Keratinocyte (primary cell): Measurements from ENCODE around the gene SPATA24. TPM values are rescaled to one million over a fixed set of nuclear protein-coding genes. Genes with fewer than 3 reads are reported as not detected.
A peak's percentile ranks its signal among the peaks of the same experiment; 100 is the strongest.

Experiments used
- DNase-seq: peaks from one replicate; pipeline ENCODE4 v3.0.0-alpha.2; 2011; ENCODE audit warnings: low read depth, missing footprints, low spot score
- FAIRE-seq: peaks from 2 replicates; lab custom pipeline; 2011; peaks lifted over from hg19 to GRCh38; lab: Jason Lieb, UNC
- H2AFZ ChIP-seq: 2 replicates; pipeline ENCODE4 v1.6.0; 2012; ENCODE audit warnings: low read length, control low read depth, inconsistent platforms; ENCODE audit not compliant: control insufficient read depth
- H3K27ac ChIP-seq: 2 replicates; pipeline ENCODE4 v1.5.1; 2011; ENCODE audit warnings: low read length; ENCODE audit not compliant: control insufficient read depth, insufficient read depth
- H3K27me3 ChIP-seq: 3 replicates; pipeline ENCODE4 v1.6.0; 2011; ENCODE audit warnings: low read length; ENCODE audit not compliant: control insufficient read depth, insufficient read depth; ENCODE audit errors: extremely low read depth
- H3K36me3 ChIP-seq, 2 experiments: 2 replicates in 1 of 2; 3 replicates in 1 of 2; pipeline ENCODE4 v1.5.1; 2011; ENCODE audit warnings: low read length in 2 of 2, mild to moderate bottlenecking in 1 of 2; ENCODE audit not compliant: control insufficient read depth in 2 of 2, insufficient read depth in 2 of 2; ENCODE audit errors: extremely low read depth in 1 of 2
- H3K4me1 ChIP-seq: 3 replicates; pipeline ENCODE4 v1.5.1; 2011; ENCODE audit warnings: low read length; ENCODE audit not compliant: control insufficient read depth, insufficient read depth; ENCODE audit errors: extremely low read depth
- H3K4me2 ChIP-seq: 3 replicates; pipeline ENCODE4 v1.6.0; 2011; ENCODE audit warnings: low read depth, low read length; ENCODE audit not compliant: control insufficient read depth, insufficient read depth; ENCODE audit errors: extremely low read depth
- H3K4me3 ChIP-seq, 3 experiments: fragments of 200-600 bp in 1 of 3; sonication (generic) in 1 of 3; 2 replicates in 2 of 3; 3 replicates in 1 of 3; pipeline ENCODE4 v1.5.1; 2011 to 2016; ENCODE audit warnings: low read length in 3 of 3, mild to moderate bottlenecking in 3 of 3, control low read depth in 2 of 3, inconsistent platforms in 1 of 3, low read depth in 1 of 3, mixed read lengths in 1 of 3, mixed run types in 1 of 3, moderate library complexity in 1 of 3; ENCODE audit not compliant: control insufficient read depth in 2 of 3, insufficient read depth in 2 of 3; ENCODE audit errors: extremely low read depth in 1 of 3
- H3K79me2 ChIP-seq: 2 replicates; pipeline ENCODE4 v1.6.0; 2012; ENCODE audit warnings: low read length; ENCODE audit not compliant: control insufficient read depth, insufficient read depth
- H3K9ac ChIP-seq: 3 replicates; pipeline ENCODE4 v1.6.0; 2011; ENCODE audit warnings: low read length; ENCODE audit not compliant: control insufficient read depth, insufficient read depth; ENCODE audit errors: extremely low read depth
- H3K9me1 ChIP-seq: 3 replicates; pipeline ENCODE4 v1.6.0; 2011; ENCODE audit warnings: low read length; ENCODE audit not compliant: control insufficient read depth, insufficient read depth; ENCODE audit errors: extremely low read depth
- H3K9me3 ChIP-seq: 2 replicates; pipeline ENCODE4 v1.5.1; 2012; ENCODE audit warnings: low read depth, low read length; ENCODE audit not compliant: control insufficient read depth
- H4K20me1 ChIP-seq: 3 replicates; pipeline ENCODE4 v1.6.0; 2011; ENCODE audit warnings: low read length; ENCODE audit not compliant: control insufficient read depth, insufficient read depth; ENCODE audit errors: extremely low read depth
- CTCF ChIP-seq, 3 experiments: IDR thresholded peaks in 1 of 3; conservative IDR thresholded peaks in 1 of 3; optimal IDR thresholded peaks in 1 of 3; 2 replicates in 2 of 3; 3 replicates in 1 of 3; pipeline versions ENCODE3 to v1.5.1; 2011; ENCODE audit warnings: low read length in 3 of 3, mild to moderate bottlenecking in 3 of 3, moderate library complexity in 2 of 3, control low read depth in 1 of 3, inconsistent platforms in 1 of 3; ENCODE audit not compliant: insufficient read depth in 2 of 3; ENCODE audit errors: extremely low read depth in 1 of 3
- EZH2 ChIP-seq: IDR thresholded peaks from one replicate; pipeline ENCODE4 v1.6.1; 2012; ENCODE audit warnings: inconsistent platforms, mild to moderate bottlenecking, low read length, moderate library complexity
- dilution Hi-C: fragments of 300-500 bp; cut with MboI; formaldehyde crosslinking; loops from one replicate; pipeline ENCODE4 v1.7.0; 2020; ENCODE audit warnings: low sequenced_read_pairs; ENCODE audit not compliant: extremely low pct_ligation_motif_present
- polyA plus RNA-seq, 5 experiments: library from polyadenylated mRNA; depleted of rRNA in 3 of 5; stranded (reverse) in 3 of 5; stranded (forward) in 1 of 5; unstranded in 1 of 5; fragments of >200 nt; gene quantifications; 1 replicate in 1 of 5; 2 replicates in 3 of 5; 3 replicates in 1 of 5; pipeline versions ENCODE4 v1.2.1 to v1.2.3, GENCODE V29; 2011 to 2012; ENCODE audit warnings: missing spikeins in 2 of 5, low read depth in 1 of 5, low replicate concordance in 1 of 5

SPATA24 gene
- polyA plus RNA-seq, 1 donor (not counting 4 experiments of a cell fraction or from before 2014, with no cell fraction given): 4.9 TPM

- no peak for DNase-seq
- H3K27ac ChIP-seq: no peak overlapping the region
- dilution Hi-C loops: no loop called here
- H3K9ac ChIP-seq: no peak overlapping the region
- no peak overlapping the region for H3K4me2 ChIP-seq
- FAIRE-seq: no peak
- H3K79me2 ChIP-seq: no peaks in the 10 kb centered on the region
- no peaks in the 10 kb centered on the region for H3K36me3 ChIP-seq
- H3K9me1 ChIP-seq: no peaks in the 10 kb centered on the region
- no peak overlapping the region for H2AFZ ChIP-seq
- no peaks in the 10 kb centered on the region for H3K9me3 ChIP-seq
- H4K20me1 ChIP-seq: no peaks in the 10 kb centered on the region
- no peak overlapping the region for H3K4me3 ChIP-seq
- peaks cover 14% of the 10 kb centered on the region for H3K4me1 ChIP-seq
- TF ChIP-seq CTCF (optimal IDR thresholded peaks at IDR 0.05 in 1 of 3, IDR thresholded peaks at IDR 0.05 in 1 of 3, conservative IDR thresholded peaks at IDR 0.05 in 1 of 3; ENCODE audit: extremely low read depth in 1 of 3, insufficient read depth in 2 of 3, low read length in 3 of 3) (no peak), EZH2 (no peak)
- no peaks in the 10 kb centered on the region for H3K27me3 ChIP-seq
Observed at GRCh38 chr5:139406963-139407362, 3.1 kb upstream of the SPATA24 start.

- no peaks in the 10 kb centered on the region for H4K20me1 ChIP-seq
- H3K9ac ChIP-seq: peak overlapping the region; percentile 91
- peaks cover 0 to 1% of the 10 kb centered on the region in 2 experiments for H3K36me3 ChIP-seq
- peak overlapping the region; percentile 92 for H3K27ac ChIP-seq
- no peaks in the 10 kb centered on the region for H3K9me1 ChIP-seq
- no peaks in the 10 kb centered on the region for H3K9me3 ChIP-seq
- H3K4me1 ChIP-seq: peaks cover 14% of the 10 kb centered on the region
- no peaks in the 10 kb centered on the region for H3K27me3 ChIP-seq
- TF ChIP-seq CTCF (optimal IDR thresholded peaks at IDR 0.05 in 1 of 3, IDR thresholded peaks at IDR 0.05 in 1 of 3, conservative IDR thresholded peaks at IDR 0.05 in 1 of 3; ENCODE audit: extremely low read depth in 1 of 3, insufficient read depth in 2 of 3, low read length in 3 of 3): no peak
- no peak for TF ChIP-seq EZH2
- DNase-seq: no peak
- peak overlapping the region in 2 of 3 experiments; percentile 81 to 86 for H3K4me3 ChIP-seq
- peak overlapping the region; percentile 76 for H2AFZ ChIP-seq
- FAIRE-seq: no peak
- peak overlapping the region; percentile 98 for H3K4me2 ChIP-seq
- dilution Hi-C loops: no loop called here
- no peaks in the 10 kb centered on the region for H3K79me2 ChIP-seq
Observed at GRCh38 chr5:139404484-139404840, 573 bp upstream of the SPATA24 start.
